ENCODE measurements around the gene LONRF2. TPM values are rescaled to one million over a fixed set of nuclear protein-coding genes. Genes with fewer than 3 reads are reported as not detected.
A peak's percentile ranks its signal among the peaks of the same experiment; 100 is the strongest.
"Not testable (repeated sequence)": the region's sequence is repeated elsewhere in the genome, so short reads cannot be mapped to it uniquely, and the experiment has no call there.

LONRF2 gene
- total RNA-seq, 2 donors from 2014 or later, result 0.21 to 1.6 TPM

DNA sequence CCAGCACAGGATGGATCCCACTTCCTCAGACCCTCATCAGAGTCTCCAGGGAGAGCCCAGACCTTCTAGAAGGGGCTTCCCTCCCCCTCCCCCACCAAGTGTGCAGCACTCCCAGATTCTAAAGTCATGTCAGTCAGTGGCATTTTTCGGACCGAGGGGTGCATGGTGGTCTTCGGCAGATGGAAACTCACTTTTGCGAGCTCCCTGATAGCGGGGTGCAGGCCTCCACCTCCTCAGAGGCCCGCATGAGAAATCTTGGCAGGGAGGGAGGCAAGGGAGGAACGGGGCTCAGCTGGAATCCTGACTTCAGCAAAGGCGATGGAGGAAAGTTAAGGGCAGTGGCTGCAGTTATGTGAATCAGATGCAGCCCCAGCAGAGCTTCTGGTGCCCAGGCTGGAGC lies 58.2 kb downstream of the LONRF2 start:
- DNase-seq (no peak), ATAC-seq (no peak)
- intact Hi-C loops (cut with DNase I, micrococcal nuclease), result loop anchor here in 1 of 2 donors (2.0 kb wide), 1 partner anchor 117 kb away; no protein-coding TSS in a partner anchor

DNA sequence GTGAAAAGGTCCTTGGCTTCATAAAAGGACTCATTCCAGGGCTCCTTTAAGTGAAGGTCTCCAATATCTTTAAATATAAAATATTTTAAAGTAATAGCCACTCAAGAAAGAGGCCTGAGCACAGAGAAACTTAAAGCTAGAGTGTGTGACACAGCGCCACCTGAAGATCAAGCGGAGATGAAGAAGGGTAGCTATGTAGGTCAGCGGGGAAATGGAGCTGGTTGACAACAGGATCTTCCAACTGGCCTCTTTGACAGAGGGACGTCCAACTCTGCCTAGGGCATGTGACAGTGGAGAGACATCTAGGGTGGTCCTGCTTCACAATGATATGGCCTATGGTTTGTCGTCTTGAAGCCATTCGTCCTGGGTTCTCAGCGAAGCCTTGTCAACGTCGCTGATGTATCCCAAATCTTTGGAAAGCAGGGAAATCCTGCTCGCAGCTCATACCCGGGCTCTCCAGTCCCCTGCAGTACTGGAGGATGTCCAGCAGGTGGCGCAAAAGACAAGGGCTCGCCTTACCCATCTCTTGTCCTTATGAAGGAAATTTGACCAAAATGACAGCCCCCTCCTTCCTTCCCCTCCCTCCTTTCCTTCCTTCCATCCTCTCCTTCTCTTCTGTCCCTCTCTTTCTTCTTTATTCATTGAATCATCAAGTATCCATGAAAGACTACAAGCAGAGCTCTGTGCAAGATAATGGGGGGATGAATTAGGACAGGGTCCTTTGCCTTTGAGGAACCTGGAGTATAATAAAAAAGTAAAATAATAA lies 59.6 kb downstream of the LONRF2 start:
- ATAC-seq (peak; percentile 37), DNase-seq (peak; percentile 39 to 47)
- intact Hi-C loops (cut with DNase I, micrococcal nuclease), result no loop called here

DNA sequence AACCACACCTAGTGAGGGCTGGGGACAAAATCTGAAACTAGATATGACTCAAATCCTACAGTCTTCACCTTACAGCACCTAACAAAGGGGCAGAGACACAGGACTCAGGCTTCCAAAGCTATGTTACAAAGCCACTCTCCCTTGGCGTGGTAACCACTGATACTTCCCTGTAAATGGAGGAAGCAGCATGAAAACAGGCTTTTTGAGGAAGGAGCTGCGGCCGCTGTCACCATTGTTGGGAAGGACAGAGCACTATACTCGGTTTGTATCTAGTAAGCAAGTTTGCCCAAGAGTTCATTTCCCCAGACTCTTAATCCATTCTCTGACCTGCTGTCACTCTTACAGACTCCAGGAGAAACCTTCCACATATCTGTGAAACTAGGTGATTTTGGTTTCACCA lies 60.3 kb downstream of the LONRF2 start:
- ATAC-seq (no peak), DNase-seq (peak in 1 of 2 donors; percentile 31)
- intact Hi-C loops (cut with DNase I, micrococcal nuclease), result no loop called here

DNA sequence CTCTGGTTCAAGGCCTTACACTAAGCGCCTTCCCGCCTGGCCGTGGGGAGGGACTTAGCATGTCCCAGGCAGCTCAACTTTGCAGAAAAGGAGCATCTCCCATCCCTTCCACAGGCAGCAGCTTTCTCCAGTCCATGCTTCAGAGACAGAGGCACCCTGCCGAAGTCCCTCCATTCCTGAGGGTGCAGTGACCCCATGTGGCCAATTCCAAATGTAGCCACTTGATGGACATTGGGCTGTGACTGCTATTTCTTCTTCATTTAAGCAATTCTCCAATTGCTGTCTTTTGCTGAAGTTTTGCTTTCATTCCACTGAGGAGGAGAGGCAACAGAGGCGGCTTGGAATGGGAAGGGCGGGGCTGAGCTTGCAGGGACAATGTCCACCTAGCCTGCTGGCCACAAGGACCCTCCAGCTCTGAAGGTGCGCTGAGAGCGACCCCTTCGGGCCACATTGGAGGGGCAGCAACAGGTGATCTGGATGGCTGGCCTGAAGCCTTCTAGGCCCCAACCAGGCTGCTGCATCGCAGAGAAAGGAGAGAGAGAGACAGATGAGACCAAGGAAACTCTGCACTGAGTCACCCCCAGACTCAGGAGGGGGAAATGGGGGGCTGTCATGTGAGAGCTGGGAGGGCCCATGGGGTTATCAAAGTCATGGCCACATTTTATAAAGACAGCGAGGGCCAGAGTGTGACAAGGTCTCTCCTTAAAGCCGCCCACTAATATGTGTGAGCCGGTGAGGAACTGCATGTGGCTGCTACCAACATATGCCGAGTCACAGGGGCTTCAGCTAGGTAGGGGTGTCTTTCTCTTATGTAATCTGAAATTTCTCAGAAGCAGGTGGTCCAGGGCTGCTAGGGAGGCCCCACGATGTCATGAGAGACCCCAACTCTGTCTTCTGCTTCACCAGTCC lies 61.3 kb downstream of the LONRF2 start:
- intact Hi-C loops (cut with DNase I, micrococcal nuclease), result no loop called here
- no peak for ATAC-seq

GRCh38 chr2:100259106-100259505 lies 63.2 kb downstream of the LONRF2 start:
- intact Hi-C loops (cut with DNase I, micrococcal nuclease), result no loop called here
- DNase-seq (no peak), ATAC-seq (no peak)

More for the DNA sequence above, 61.3 kb downstream of the LONRF2 start:
- peak; percentile 36 to 41 for DNase-seq

DNA sequence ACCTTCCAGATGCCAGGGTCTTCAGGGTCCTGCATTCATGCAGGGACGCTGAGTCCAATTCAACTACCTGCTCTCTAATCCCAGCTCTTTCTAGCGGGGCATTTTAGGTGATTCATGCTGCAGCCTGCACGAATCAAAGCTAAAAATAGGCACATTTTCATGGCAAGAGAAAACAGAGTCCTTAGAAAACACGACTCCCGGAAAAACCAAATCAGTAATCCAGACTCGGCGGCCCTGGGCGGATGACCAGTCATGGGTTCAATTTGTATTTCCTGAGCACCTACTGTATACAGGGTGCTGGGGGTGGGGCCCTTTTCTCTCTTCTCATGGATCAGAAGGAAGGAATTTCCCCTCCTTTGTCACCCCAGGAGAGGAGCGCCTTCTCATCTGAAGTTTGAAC lies 64.4 kb downstream of the LONRF2 start:
- intact Hi-C loops (cut with DNase I, micrococcal nuclease), result no loop called here
- ATAC-seq, result no peak

DNA sequence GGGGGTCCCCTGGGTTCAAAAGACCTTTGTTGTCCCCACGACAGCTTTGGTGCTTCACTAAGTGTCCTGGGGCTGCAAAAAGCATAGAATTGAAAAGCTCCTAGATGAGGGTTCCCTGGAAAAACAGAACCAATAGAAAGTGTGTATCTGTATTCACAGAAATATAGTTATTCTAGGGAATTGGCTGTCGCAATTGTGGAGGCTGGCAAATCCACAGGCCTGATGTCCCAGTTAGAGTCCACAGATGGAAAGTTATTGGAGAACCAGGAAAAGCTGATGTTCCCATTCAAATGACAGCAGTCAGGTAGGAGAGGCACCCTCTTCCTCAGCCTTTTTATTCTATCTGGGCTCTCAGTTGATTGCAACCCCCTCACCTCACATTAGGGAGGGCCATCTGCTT lies 65.5 kb downstream of the LONRF2 start:
- ATAC-seq, result no peak
- intact Hi-C loops (cut with DNase I, micrococcal nuclease), result no loop called here

More for the DNA sequence above, 64.4 kb downstream of the LONRF2 start:
- no peak for DNase-seq

GRCh38 chr2:100256416-100256815 lies 65.9 kb downstream of the LONRF2 start:
- intact Hi-C loops (cut with DNase I, micrococcal nuclease), result no loop called here
- DNase-seq, result no peak

More for the DNA sequence above, 65.5 kb downstream of the LONRF2 start:
- no peak for DNase-seq

DNA sequence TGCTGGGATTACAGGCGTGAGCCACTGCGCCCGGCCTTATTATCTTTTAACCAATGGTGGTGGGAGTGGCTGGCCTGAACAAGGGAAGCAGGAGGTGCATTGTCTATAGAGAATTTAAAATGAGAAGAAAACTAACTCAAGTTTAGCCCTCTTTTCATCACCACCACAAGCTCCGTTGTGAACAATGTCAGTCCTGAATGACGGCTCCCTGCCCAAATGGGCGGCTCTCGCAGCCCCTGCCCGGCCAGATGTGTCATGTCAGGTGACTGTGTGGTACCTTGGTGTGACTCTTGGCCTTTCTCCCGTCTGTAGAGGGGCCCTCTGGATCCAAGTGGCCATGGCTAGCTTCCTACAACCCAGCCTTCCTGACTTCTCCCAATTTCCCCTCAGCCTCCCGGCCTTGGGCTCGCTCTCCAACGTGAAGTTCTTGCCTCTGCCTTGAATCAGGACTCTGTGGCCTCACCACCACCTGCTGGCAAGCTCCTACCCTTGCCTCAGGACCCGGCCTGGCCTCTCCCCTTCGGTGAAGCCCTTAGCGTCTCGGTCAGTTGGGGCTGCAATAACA lies 67.6 kb downstream of the LONRF2 start:
- ATAC-seq, result no peak
- intact Hi-C loops (cut with DNase I, micrococcal nuclease), result no loop called here
- DNase-seq, result no peak

More at GRCh38 chr2:100256416-100256815, 65.9 kb downstream of the LONRF2 start:
- ATAC-seq, result no peak

DNA sequence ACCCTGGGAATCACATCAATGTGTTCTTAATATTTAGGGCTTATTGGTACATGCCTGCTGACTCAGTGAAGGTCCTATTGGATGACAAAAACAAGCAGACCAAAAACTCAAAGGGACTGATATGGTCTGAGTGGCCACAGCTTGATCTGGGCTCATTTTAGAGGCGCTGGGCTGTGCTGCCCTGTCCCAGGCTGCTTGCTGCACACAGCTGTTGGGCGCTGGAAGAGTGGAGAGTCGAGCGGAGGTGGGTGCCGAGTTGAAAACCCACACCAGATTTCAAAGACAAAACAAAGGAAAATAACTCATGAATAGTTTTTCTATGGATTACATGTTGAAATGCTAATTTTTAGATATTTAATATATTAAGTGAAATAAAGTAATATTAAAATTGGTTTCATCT lies 68.5 kb downstream of the LONRF2 start:
- DNase-seq (no peak), ATAC-seq (no peak)
- intact Hi-C loops (cut with DNase I, micrococcal nuclease), result no loop called here

DNA sequence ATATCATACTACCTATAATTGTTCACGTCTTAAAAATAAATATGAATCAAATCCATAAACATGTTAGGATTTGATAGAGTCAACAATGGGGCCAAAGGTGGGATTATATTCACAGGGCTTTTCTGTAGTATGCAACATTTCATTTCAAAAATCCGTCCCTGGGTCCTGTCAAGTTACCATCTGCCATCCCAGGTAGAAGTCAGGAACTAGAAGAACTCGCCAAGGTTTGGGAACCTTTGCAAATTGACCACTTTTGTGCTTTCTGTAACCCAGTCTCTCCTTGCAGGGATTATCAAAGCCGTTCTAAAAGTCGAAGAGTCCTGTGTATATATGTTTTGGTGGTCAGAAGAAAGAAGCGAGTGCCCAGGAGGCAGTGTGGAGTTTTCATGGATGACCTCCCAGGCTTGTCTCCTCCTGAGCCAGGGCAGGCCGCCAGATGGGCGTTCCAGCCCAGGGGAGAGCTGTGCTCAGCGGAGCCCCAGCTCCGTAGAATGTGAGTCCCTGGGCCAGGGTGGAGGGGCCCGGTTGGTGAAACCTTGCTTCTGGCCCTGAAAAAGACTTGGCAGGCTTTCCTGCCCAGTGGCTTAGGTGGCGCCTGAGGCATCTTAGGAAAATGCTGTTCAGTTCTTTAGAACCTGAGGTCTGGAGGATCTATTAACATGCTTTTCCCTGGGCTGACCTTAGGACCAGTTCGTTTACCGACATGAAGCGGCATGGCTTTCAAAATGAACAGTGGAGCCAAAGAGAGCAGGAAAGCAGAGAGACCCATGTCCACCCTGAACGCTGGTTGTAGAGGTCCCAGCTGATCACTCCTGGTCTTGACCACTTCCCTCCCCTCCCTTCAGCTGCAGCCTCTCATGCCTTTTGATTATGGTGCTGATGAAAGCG lies 69.2 kb downstream of the LONRF2 start:
- DNase-seq, result no peak
- ATAC-seq, result no peak
- intact Hi-C loops (cut with DNase I, micrococcal nuclease), result no loop called here

GRCh38 chr2:100250645-100251044 lies 71.7 kb downstream of the LONRF2 start:
- intact Hi-C loops (cut with DNase I, micrococcal nuclease), result no loop called here
- no peak for DNase-seq

DNA sequence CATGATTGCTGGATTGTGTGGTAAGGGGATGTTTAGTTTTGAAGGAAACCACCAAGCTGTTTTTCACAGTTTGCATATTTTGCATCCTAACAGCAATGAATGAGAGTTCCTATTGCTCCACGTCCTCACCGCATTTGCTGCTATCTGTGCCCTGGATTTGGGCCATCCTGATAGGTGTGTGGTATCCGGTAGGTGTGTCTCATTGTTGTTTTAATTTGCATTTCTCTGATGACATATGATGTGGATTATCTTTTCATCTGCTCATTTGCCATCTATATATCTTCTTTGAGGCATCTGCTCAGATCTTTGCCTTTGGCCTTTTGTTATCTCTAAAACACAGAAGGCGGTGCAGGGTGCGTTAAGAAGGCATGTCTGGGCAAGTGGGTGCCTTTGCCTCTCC lies 73.3 kb downstream of the LONRF2 start:
- intact Hi-C loops (cut with DNase I, micrococcal nuclease), result no loop called here
- no peak for ATAC-seq
- DNase-seq, result no peak

More at GRCh38 chr2:100250645-100251044, 71.7 kb downstream of the LONRF2 start:
- ATAC-seq, result no peak

DNA sequence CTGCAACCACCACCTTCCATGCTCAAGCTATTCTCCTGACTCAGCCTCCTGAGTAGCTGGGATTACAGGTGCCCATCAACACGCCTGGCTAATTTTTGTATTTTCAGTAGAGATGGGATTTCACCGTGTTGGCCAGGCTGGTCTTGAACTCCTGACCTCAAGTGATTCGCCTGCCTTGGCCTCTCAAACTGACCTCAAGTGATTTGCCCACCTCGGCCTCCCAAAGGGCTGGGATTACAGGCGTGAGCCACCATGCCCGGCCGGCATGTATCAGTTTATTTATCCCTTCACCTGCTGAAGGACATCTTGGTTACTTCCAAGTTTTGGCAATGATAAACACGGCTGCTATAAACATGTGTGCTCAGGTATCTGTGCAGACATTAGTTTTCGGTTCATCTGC lies 73.7 kb downstream of the LONRF2 start:
- ATAC-seq; DNase-seq; intact Hi-C loops (cut with DNase I, micrococcal nuclease): not testable (repeated sequence)

DNA sequence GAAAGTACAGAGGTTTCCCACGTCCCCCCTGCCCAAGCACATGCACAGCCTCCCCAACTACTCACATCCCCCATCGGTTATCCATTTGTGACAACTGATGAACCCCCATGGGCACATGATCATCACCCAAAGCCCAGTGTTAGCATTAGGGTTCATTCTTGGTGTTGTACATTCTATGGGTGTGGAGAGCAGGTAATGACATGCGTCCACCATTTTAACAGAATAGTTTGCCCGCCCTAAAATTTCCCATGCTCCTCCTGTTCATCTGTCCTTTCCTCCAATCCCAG lies 74.3 kb downstream of the LONRF2 start:
- ATAC-seq (no peak), DNase-seq (no peak)
- intact Hi-C loops (cut with DNase I, micrococcal nuclease), result no loop called here

GRCh38 chr2:100247256-100248043 lies 74.9 kb downstream of the LONRF2 start:
- DNase-seq (peak in 1 of 2 donors; percentile 19), ATAC-seq (no peak)
- intact Hi-C loops (cut with DNase I, micrococcal nuclease), result no loop called here

DNA sequence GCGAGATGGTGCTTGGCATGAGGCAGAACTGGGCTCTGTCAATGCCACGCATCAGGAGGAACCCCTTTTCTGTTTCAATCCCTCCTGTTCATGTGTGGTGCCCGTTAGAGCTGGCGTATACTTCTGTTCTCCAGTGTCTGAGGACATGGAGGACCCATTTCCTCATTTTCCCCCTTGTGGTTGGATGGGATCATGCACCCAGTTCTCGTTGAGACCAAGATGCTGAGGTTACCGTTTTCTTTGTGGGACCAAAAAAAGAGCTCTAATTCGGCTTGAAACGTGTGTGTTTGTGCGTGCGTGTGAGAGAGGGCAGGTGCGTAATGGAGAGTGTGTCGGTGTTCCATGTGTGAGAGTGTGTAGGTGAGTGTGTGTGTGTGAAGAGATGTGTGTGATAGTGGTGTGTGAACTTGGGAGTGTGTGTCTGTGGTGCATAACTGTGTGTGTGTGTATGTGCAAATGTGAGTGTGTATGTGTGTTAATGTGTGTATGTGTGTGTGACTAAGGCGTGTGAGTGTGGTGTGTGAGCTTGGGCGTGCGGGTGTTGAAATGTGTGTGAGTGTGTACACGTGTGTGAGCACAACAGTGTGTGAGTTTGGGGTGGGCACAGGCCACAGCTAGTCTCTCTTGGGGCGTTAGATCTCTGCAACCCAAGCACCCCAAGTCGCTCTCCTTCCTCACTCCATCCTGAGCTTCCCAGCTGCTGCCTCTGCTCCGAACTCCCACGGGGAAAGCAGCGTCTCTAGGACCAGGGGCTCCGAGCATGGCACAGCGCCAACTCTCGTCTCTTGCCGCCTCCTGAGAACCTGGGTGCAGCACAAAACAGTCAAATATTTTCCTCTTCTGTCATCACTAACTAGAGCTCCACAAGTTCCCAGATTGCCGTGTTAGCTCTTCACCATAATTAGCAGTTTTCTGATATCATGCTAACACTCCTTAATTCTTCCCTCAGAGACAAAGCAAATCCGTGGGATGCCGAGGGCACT lies 75.8 kb downstream of the LONRF2 start:
- ATAC-seq (no peak), DNase-seq (peak in 1 of 2 donors; percentile 11)
- intact Hi-C loops (cut with DNase I, micrococcal nuclease), result no loop called here

All from left colon (tissue), 2 donors.